HG02870 (cell line): ENCODE data around the gene CPN2.

Source experiments
- ATAC-seq: cut with Tn5 transposase; IDR thresholded peaks from one replicate; pipeline ENCODE4 v1.9.1; 2021; ENCODE audit warnings: mild to moderate bottlenecking, moderate library complexity; ENCODE audit not compliant: unreplicated experiment

Gene CPN2

DNA sequence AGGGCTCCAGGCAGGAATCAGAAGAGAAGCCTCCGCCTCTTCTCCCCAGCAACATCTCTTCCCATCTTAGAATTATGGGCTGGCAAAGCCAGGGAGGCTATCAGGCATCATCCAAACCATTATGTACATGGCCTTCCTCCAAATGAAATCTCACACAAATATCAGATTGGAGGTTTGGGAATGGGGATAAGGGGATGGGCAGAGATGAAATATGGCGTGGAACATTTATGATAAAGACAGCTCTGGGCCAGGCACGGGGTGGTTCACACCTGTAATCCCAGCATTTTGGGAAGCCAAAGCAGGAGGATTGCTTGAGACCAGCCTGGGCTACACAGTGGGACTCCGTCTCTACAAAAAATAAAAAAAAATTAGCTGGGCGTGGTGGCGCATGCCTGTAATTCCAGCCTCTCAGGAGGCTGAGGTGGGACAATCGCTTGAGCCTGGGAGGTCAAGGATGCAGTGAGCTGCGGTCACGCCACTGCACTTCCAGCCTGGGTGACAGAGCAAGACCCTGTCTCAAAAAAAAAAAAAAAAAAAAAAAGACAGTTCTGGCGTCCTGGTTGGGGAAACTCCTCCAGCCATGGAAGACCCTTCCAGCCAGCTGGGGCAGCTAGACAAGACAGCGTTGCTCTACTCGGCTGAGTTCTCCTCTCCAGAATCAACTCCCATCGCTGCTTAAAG is 36.6 kb downstream of the CPN2 start:
- no peak for ATAC-seq

DNA sequence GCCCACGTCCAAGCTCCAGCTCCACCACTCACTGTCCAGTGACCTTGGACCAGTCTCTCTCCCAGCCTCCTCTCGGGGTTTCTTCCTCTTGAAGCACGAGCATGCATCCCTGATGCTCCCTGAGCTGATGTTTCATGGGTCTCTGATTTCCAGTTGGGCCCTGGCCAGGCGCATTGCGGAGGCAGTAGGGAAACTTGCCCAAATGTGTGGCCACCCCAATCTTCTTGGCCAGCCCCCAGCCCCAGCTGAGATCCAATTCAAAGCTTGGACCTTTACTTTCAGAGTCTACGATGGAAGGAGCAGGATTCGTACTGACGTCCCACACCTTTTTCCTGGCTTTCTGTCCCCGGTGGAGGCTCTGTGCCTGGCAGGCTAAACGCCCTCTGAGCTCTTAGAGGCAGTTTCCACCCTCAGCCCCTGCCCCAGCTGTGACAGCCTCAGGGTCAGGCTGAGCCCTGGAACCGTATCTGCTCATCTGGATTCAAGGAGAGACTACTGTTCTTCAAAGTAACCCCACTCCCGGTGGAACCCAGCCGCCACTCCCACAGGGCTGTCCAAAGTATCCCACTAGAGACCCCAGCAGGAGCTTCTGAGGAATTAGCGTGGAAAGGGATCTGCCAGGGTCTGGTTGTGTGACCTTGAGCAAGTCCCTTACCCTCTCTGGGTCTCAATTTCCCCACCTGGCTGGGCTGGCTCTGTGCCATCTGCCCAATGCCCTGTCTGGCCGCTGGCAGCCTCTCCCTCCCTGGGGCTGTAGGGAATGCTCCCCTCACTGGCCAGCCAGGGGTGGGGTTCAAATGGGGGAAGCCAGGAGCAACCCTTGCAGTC is 37.4 kb downstream of the CPN2 start:
- no peak for ATAC-seq

DNA sequence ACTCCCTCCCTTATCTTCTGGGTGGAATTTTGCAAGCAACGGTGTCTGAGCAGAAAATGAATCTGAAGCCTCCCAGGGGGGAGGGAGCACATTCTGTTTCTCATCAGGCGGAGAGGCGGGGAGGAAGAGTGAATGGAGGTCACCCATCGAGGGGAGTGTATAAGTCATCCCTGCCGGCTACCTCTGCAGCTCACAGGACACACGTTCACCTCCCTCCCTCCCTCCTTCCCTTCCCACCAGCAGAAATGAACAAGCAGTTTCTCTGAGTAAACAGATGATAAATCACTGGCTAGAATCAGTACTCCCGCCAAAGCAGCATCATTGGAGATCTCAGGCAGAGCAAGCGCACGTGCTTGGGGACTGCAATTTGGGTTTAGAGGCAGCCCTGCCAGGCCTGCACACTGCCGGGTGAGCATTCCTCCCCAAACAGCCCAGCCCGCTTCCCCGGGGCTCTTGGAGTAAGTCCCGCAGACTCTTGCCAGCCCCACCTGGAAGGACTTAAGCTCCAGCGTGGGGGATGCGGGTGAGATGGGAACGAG is 38.3 kb downstream of the CPN2 start:
- ATAC-seq, result no peak

DNA sequence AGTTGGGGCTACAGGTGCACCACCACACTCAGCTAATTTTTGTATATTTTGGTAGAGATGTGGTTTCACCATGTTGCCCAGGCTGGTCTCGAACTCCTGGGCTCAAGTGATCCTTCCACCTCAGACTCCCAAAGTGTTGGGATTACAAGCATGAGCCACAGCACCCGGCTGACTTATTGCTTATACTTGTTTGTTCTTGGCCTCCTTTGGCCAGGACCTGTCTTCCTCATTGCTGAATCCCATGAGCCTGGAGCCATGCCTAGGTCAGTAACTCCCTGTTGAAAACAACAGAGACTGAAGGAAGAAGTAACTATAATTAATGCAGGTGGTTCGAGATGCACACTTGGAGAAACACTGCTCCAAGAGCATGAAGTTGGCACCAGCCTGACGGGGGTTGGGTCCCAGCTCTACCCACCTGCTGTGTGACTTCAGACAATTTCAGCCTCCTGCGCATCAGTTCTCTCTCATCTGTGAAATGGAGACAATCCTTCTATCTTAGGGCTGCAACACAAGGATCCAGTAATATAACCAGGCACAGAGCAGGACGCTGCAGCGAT is 38.9 kb downstream of the CPN2 start:
- no peak for ATAC-seq

DNA sequence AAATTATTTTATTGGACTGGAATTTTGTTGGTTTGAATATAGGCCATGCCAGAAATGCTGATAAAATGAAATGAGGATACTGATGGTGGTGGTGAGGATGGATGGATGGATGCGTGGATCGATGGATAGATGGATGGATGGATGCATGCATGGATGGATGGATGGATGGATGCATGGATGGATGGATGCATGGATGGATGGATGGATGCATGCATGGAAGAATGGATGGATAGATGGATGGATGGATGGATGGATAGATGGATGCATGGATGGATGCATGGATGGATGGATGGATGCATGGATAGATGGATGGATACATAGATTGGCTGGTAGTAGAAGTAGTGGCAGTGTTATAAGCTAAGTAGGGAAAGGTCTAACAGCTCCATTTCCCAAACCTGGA is 40.1 kb downstream of the CPN2 start:
- ATAC-seq, result no peak

DNA sequence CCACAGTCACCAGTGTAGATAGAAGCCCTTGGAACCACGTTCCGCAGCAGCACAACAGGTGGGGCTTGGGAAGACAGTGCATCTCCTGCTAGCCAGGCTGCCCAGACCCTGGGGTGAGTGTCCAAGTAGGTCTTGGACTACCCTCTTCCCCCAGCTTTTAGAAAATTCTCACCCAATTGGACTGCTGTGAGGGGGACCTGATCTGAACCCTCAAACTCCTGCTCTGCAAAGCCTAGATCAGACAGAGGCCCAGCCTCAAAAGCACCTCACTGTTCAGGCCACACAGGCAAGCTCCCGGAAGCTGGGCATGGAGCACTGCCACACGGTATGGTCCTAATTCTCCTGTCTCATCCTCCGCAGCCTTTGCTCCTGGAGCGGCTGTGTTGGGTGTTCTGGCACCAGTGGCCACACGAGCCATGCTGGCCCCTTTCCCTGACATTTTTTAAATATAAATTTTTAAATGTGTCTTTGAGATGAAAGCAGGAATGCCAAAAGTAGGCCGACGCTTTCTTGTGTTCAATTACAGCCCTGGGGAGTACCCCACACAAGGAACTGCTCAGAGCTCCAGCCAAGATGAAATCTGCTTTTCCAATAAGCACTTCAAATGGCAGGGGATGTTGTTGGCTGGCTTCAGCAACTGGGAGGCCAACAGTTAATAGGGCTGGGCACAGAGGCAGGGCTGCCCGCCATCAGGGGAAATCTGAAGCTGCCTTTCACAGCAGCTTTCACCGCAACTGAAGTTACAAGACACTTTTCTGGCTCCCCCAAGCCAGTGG is 40.9 kb downstream of the CPN2 start:
- ATAC-seq, result no peak

DNA sequence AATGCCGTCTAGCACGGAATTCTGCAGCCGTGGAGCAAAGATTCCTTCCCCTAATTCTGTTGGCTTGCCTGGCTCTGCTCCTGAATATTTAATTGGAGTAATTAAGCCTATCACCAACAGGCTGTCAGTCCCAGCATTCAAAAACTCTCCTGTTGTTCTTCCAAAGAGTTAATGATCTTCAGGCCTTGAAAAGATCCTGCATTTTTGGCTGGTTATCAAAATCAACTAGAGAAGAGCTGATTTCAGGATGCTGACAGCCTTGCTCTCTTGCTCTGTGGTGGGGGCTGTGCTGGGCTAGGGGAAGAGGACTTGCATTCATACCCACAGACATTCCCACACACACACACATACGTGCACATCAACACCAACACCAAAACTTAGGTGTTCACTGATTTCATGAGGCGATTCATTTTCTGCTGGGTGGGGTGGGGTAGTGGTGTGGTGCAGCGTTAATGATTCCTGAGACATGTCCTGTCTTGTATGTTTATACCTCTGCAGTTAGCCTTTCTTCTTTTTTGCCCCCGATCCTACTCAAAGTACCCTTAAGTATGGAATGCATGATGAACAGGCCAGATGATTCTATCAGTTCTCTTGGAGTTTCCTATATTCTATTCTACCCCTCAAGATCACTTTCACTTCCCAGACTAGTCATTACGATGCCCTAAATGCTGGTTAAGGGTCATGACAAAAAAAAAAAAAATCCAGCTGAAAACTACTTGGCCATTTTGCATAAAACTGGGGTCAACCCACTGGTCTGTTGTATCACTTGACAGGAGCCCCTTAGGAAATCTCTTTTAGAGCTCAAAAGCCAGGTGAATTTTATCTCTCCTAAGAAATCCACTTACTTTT is 42.3 kb downstream of the CPN2 start:
- no peak for ATAC-seq

DNA sequence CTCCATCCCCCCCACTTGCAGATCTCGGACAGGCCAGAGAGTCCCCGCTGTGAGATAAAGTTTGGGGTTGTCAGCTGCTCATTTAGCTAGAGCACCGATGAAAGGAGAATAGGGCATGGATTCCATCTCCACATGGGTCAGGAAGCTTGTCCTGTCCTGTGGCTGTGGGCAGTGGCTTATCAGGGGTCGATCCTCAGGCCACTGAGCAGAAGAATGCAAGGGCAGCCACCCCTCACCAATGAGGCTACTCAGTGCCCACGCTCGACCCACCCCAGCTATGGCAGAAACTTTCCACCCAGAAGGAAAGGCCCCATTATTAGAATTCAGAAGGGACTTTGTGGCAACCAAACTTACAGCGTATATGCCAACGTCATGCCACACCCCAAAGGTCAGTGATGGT is 43.3 kb downstream of the CPN2 start:
- ATAC-seq, result no peak

DNA sequence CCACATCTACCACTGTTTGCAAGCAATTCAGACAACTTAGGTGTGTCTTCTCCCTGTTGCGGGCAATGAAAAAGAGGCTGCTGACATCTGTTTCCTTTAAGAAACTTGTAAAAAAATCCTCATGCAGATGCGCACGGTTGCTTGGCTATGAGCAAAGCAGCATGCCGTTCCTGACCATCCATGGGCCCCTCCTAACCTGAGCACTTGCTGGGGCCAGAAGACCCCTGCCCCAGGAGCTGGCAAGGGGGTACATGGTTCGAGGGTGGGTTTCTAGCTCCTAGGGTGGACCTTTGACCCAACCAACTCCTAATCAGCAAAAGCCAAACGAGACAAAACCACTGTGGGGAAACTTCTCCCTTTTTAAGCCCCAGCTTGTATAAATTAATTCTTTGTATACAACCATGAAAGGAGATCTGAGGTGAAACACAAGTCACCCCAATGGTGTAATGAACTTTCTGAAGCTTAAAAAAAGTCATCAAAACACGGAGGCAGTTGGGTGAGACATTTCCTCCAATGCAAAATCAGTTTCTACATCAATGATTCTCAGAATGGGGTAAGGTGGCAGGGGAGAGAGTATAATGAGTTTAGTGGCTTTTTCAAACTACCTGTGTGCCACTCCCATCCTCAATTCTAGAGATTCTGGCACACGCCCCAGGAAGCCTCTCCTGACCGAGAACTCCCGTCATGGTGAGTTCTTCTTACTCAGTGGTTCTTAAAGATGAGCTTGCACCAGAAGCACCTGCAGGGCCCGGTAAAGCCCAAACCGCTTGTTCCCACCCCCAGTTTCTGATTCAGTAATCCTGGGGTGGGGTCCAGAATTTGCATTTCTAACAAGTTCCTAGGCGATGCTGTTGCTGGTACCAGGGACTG is 44.1 kb downstream of the CPN2 start:
- ATAC-seq, result peak; percentile 53

DNA sequence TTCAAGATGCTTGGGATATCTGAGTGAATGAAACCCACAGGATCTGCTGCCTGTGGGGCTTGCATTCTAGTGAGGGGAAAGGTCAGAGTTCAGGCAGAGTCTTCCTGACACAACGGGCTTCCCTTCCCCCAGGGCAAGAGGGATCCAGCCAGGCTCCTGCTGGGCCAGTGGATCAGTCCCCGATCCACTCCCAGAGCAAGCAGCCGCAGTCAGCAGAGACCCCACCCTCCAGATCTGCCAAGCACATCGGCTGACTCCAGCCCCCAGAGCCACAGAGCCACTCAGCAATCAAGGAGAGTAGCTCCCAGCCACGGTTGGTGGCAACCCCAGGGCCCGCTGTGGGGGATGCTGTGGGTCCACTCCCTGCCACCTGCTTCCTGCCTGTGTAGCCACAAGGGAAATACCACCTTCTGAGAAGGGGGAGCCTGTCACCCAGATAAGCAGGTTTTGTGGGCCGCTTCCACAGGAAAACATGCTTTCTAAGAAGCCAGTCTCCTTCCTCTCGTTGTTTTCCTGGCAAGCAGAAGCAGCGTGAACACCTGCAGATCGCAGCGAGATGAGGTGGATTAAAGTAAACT is 44.9 kb downstream of the CPN2 start:
- ATAC-seq, result peak; percentile 15

DNA sequence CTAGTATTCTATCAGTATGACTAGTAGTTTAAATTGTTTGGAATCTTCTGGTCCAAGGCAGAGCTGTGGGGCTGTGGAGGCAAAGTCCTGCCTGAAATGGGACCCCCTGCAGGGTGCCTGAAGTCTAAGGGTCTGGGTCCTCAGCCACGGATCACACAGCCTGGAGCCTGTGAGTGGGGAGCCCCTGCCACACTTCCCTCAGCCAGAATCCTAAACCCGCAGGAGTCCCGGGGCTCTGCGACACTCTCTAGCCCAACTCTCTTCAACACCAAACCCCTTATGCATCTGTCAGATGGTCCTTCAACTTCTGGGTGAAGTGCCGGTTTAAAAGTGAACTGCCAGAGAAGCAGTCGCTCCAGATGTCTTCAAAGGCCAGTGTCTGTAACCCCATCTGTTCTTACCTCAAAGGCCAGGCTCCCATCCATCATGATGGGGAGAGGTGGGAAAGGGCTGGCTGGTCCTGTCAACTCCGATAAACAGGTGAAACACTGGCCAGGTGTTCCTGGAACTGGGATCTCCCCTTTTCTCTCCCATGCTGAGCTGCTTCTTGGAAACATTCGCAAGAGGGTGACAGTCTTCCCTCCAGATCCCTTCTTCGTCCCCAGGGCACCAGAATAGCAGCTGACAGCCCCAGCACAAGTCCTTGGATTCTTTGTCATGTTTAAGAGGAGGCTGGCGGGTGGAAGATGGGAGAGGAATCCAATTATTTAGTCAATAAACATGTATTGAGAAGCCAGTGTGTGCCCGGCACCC is 45.6 kb downstream of the CPN2 start:
- no peak for ATAC-seq

DNA sequence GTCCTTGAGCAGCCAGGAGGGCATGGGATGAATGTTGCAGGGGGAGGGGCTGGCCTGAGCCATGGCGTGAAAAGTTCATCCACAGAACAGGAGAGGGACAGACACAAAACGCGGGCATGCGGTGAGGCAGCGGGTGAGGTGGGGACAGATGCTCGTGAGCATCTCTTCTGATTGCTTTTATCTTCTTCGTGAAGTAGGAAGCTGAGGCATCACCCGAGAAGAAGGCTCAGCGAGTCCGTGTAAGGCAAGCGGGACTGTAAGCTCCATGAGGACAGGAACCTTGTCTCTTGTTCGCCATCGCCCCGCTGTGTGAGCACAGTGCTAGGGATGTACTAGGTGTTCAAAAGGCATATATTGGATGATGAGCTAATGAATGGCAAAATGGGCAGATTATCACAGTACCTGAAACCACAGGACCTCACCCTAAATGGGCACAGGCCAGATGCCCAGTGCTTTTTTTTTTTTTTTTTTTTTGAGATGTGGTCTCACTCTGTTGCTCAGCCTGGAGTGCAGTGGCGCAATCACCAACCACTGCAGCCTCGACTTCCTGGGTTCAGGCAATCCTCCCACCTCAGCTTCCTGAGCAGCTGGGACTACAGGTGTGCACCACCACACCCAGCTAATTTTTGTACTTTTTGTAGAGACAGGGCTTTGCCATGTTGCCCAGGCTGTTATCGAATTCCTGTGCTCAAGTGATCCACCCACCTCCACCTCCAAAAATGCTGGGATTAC is 46.8 kb downstream of the CPN2 start:
- no peak for ATAC-seq

DNA sequence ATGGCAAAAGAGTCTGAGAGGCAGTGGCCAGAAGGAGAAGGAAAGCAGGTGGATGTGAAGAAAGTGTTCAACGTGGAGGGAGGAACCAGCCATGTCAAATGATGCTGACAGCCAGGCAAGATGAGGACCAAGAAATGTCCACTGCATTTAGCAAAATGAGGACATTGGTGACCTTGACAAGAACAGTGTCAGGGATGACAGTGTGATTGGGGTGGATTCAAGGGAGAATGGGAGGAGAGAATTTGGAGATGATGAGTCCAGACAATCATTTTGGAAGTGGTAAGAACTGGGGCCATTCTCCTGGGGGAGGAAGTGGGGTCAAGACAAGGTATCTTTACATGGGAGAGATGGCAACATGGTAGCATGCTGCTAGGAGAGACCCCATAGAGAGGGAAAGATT is 47.4 kb downstream of the CPN2 start:
- no peak for ATAC-seq

DNA sequence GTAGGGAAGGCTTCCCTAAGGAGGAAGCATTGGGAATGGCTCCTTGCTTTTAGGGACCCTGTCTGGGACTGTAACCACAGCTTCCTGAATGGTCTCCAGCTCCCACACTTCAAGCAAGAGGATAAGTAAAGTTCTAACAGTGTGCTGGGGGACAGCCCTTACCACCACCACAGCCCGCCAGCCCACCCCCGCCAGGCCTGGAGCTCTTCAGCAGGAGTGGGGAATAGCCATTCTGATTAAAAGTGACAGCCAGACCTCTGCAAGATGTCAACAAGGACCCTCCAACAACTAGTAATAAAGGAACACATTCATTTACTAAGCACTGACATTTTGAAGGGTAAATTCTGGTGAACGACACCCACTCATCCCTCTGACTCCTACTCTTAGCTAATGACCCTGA is 49.4 kb downstream of the CPN2 start:
- ATAC-seq, result no peak

DNA sequence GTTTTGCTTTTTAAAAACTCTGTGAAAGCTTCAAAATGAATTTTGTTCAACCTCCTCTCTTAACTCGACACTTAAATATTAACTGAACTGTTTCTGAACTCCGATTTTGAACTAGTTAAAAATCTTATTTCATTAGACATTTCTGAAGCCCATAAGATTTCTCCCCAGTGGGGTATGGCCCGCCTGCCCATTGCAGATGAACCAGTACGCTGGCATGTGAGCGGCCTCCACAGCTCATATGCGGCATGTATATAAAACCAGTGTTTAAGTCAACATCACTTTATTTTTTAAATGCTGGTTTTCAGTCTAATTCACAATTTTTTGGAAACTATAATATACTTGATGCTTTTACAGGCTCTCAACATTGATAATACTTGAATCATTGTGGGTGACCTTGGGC is 50.2 kb downstream of the CPN2 start:
- ATAC-seq, result no peak

DNA sequence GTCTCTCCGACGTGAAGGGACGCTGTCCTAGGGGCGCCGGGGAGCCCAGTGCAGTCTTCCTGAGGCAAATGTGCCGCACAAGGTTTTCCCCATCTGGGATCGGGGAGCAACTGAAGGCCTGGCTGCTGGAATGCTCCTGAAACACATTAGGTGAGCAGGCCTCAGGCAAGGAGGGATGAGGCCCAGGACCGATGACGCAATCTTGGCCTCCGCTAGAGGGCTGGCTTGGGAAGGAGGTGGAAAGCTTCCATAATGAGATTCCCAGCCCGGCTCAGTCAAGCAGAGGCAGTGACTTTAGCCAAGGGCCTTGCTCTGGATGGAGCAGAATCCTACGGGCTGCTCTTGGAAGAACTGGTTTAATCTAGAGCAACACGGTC is 50.8 kb downstream of the CPN2 start:
- ATAC-seq, result no peak

DNA sequence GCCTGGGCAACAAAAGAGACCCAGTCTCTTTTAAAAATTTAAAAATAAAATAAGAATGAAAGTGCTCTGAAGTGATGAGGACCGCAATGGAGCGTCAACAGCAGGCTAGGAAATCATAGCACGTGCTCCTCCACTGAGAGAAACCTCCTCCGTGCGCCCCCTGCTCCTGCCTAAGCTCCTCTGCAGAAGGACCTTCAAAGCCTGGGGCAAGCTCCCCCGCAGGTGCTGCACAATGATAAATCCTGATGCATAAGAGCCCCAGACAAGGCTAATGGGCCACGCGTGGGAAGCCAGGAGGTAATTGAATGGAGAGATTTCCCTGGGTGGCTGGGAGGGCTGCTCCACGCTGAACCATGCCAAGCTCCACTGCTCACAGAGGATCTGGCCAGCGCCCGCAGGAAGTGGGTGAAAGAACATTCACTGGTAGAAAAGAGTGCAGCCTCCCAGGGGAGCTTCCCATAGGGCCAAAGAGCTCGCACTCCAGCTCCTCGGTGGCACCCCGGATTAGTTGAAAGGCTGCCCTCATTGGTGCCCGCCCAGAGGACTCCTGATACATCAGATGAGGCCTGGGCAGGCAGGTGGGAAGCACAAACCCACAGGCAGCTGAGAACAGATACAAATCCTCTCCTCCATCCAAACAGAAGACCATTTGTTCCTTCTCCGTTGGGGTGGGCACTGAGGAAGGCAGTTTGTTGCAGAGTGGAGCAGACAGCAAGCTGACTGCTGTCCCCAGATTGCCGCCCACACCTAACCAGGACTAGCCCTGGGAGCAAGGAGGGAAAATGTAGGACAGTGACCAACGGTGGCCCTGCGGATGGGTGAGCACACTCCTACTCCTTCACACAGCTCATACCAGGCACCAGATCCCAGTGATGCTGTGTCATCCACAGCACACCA is 52.5 kb downstream of the CPN2 start:
- no peak for ATAC-seq
